Duodenal mucosa (tissue), 2 donors: ENCODE results near the gene MAU2.

Source experiments
- H3K27ac ChIP-seq: one replicate; pipeline ENCODE4 v1.7.0; 2013; ENCODE audit warnings: low read depth, low read length
- H3K27me3 ChIP-seq, 2 donors: one replicate each; pipeline ENCODE4 v1.7.0; 2013; ENCODE audit warnings: low read length in 2 of 2, control low read depth in 1 of 2; ENCODE audit not compliant: insufficient read depth in 2 of 2, control insufficient read depth in 1 of 2
- H3K36me3 ChIP-seq, 2 donors: one replicate each; pipeline ENCODE4 v1.7.0; 2013; ENCODE audit warnings: low read length in 2 of 2, control low read depth in 1 of 2; ENCODE audit not compliant: insufficient read depth in 2 of 2, control insufficient read depth in 1 of 2
- H3K4me1 ChIP-seq, 2 donors: one replicate each; pipeline ENCODE4 v1.7.0; 2013; ENCODE audit warnings: low read length in 2 of 2, control low read depth in 1 of 2; ENCODE audit not compliant: insufficient read depth in 2 of 2, control insufficient read depth in 1 of 2
- H3K4me3 ChIP-seq, 2 donors: one replicate each; pipeline ENCODE4 v1.7.0; 2013; ENCODE audit warnings: low read length in 2 of 2, low read depth in 1 of 2
- H3K9ac ChIP-seq, 2 donors: one replicate each; pipeline ENCODE4 v1.7.0; 2013; ENCODE audit warnings: low read length in 2 of 2, low read depth in 1 of 2
- H3K9me3 ChIP-seq, 2 donors: one replicate each; pipeline ENCODE4 v1.7.0; 2013; ENCODE audit warnings: low read length in 2 of 2, control low read depth in 1 of 2; ENCODE audit not compliant: control insufficient read depth in 1 of 2

The MAU2 gene

GRCh38 chr19:19305066-19305465 lies 15.6 kb upstream of the MAU2 start:
- Histone ChIP-seq H3K4me1 (no peaks in the 10 kb centered on the region), H3K27me3 (no peaks in the 10 kb centered on the region), H3K9ac (no peak overlapping the region), H3K36me3 (peaks cover 48 to 90% of the 10 kb centered on the region in 2 donors), H3K27ac (no peak overlapping the region), H3K4me3 (no peak overlapping the region), H3K9me3 (no peaks in the 10 kb centered on the region)

- no peaks in the 10 kb centered on the region for H3K27me3 ChIP-seq
- peaks cover 52 to 91% of the 10 kb centered on the region in 2 donors for H3K36me3 ChIP-seq
- no peak overlapping the region for H3K4me3 ChIP-seq
- no peaks in the 10 kb centered on the region for H3K4me1 ChIP-seq
- H3K9me3 ChIP-seq: no peaks in the 10 kb centered on the region
- H3K27ac ChIP-seq: no peak overlapping the region
- H3K9ac ChIP-seq: no peak overlapping the region
Measured at GRCh38 chr19:19305696-19306095, 14.9 kb upstream of the MAU2 start.

- H3K27ac ChIP-seq: no peak overlapping the region
- H3K27me3 ChIP-seq: no peaks in the 10 kb centered on the region
- H3K36me3 ChIP-seq: peaks cover 48 to 90% of the 10 kb centered on the region in 2 donors
Measured at GRCh38 chr19:19306191-19306590, 14.4 kb upstream of the MAU2 start.

GRCh38 chr19:19308373-19308772 lies 12.3 kb upstream of the MAU2 start:
- Histone ChIP-seq H3K36me3 (peaks cover 34 to 79% of the 10 kb centered on the region in 2 donors), H3K4me1 (no peaks in the 10 kb centered on the region), H3K4me3 (no peak overlapping the region), H3K9me3 (no peaks in the 10 kb centered on the region), H3K9ac (no peak overlapping the region), H3K27me3 (no peaks in the 10 kb centered on the region), H3K27ac (no peak overlapping the region)

More at GRCh38 chr19:19306191-19306590, 14.4 kb upstream of the MAU2 start:
- no peaks in the 10 kb centered on the region for H3K9me3 ChIP-seq
- H3K4me3 ChIP-seq: no peak overlapping the region
- H3K9ac ChIP-seq: no peak overlapping the region
- no peaks in the 10 kb centered on the region for H3K4me1 ChIP-seq

GRCh38 chr19:19315444-19315843 lies 5.2 kb upstream of the MAU2 start:
- Histone ChIP-seq H3K27ac (no peak overlapping the region), H3K9me3 (no peaks in the 10 kb centered on the region), H3K36me3 (peaks cover 6 to 36% of the 10 kb centered on the region in 2 donors), H3K9ac (no peak overlapping the region), H3K27me3 (no peaks in the 10 kb centered on the region), H3K4me1 (peaks cover 8 to 10% of the 10 kb centered on the region in 2 donors), H3K4me3 (no peak overlapping the region)

GRCh38 chr19:19316082-19316481 lies 4.5 kb upstream of the MAU2 start:
- peaks cover 6 to 30% of the 10 kb centered on the region in 2 donors for H3K36me3 ChIP-seq
- no peak overlapping the region for H3K27ac ChIP-seq
- no peak overlapping the region for H3K4me3 ChIP-seq
- no peaks in the 10 kb centered on the region for H3K9me3 ChIP-seq
- H3K27me3 ChIP-seq: no peaks in the 10 kb centered on the region
- H3K4me1 ChIP-seq: peaks cover 8 to 10% of the 10 kb centered on the region in 2 donors
- H3K9ac ChIP-seq: no peak overlapping the region

GRCh38 chr19:19319732-19320360 lies 783 bp upstream of the MAU2 start:
- Histone ChIP-seq H3K27ac (peak overlapping the region; percentile 67), H3K4me3 (peak overlapping the region; percentile 81 to 98), H3K27me3 (no peaks in the 10 kb centered on the region), H3K4me1 (peaks cover 8 to 14% of the 10 kb centered on the region in 2 donors), H3K9ac (peak overlapping the region; percentile 92 to 100), H3K9me3 (no peaks in the 10 kb centered on the region), H3K36me3 (peaks cover 18 to 33% of the 10 kb centered on the region in 2 donors)

GRCh38 chr19:19321141-19321577 lies 530 bp downstream of the MAU2 start:
- Histone ChIP-seq H3K27ac (peak overlapping the region; percentile 84), H3K36me3 (peaks cover 14 to 29% of the 10 kb centered on the region in 2 donors), H3K9me3 (no peaks in the 10 kb centered on the region), H3K27me3 (no peaks in the 10 kb centered on the region), H3K4me1 (peaks cover 8 to 14% of the 10 kb centered on the region in 2 donors), H3K4me3 (peak overlapping the region; percentile 81 to 98), H3K9ac (peak overlapping the region; percentile 92 to 100)

GRCh38 chr19:19324059-19324770 lies 3.6 kb downstream of the MAU2 start:
- Histone ChIP-seq H3K9me3 (no peaks in the 10 kb centered on the region), H3K27me3 (no peaks in the 10 kb centered on the region), H3K9ac (no peak overlapping the region), H3K4me1 (peaks cover 5 to 12% of the 10 kb centered on the region in 2 donors), H3K36me3 (peaks cover 11 to 36% of the 10 kb centered on the region in 2 donors), H3K27ac (no peak overlapping the region), H3K4me3 (no peak overlapping the region)

- Histone ChIP-seq H3K27me3 (no peaks in the 10 kb centered on the region), H3K4me1 (no peaks in the 10 kb centered on the region), H3K4me3 (no peak overlapping the region), H3K36me3 (peaks cover 15 to 58% of the 10 kb centered on the region in 2 donors), H3K9ac (no peak overlapping the region), H3K27ac (no peak overlapping the region), H3K9me3 (no peaks in the 10 kb centered on the region)
Measured at GRCh38 chr19:19327672-19328071, 7.0 kb downstream of the MAU2 start.
